Stimulated activated CD8-positive, alpha-beta memory T cell treated with anti-CD3 and anti-CD28 coated beads, Interleukin-2, amount 100 ng/mL, for 1 hour (primary cell): Measurements from ENCODE around the gene NLRC3.
"Not testable (repeated sequence)": the region's sequence is repeated elsewhere in the genome, so short reads cannot be mapped to it uniquely, and the experiment has no call there.

ENCODE experiments used
- DNase-seq, 2 donors: peaks; one replicate each; pipeline ENCODE4 v3.0.0-alpha.2; 2020; ENCODE audit warnings: low read depth in 2 of 2

The NLRC3 gene

GRCh38 chr16:3513892-3514583 is 63.2 kb downstream of the NLRC3 start:
- no peak for DNase-seq

- no peak for DNase-seq
Observed at GRCh38 chr16:3511286-3512180, 65.7 kb downstream of the NLRC3 start.

GRCh38 chr16:3510416-3510815 is 66.8 kb downstream of the NLRC3 start:
- no peak for DNase-seq

GRCh38 chr16:3509470-3509928 is 67.7 kb downstream of the NLRC3 start:
- peak; percentile 42 to 47 for DNase-seq

GRCh38 chr16:3508736-3509135 is 68.5 kb downstream of the NLRC3 start:
- DNase-seq, result no peak

GRCh38 chr16:3503523-3503922 is 73.7 kb downstream of the NLRC3 start:
- peak in 1 of 2 donors; percentile 12 for DNase-seq

- DNase-seq, result no peak
Observed at GRCh38 chr16:3501783-3502400, 75.3 kb downstream of the NLRC3 start.

- not testable (repeated sequence) for DNase-seq
Observed at GRCh38 chr16:3501412-3501761, 75.8 kb downstream of the NLRC3 start.

- DNase-seq, result no peak
Observed at GRCh38 chr16:3498988-3499387, 78.2 kb downstream of the NLRC3 start.

GRCh38 chr16:3497771-3498170 is 79.4 kb downstream of the NLRC3 start:
- no peak for DNase-seq

GRCh38 chr16:3496386-3496785 is 80.8 kb downstream of the NLRC3 start:
- DNase-seq, result no peak

- no peak for DNase-seq
Observed at GRCh38 chr16:3495176-3495575, 82.0 kb downstream of the NLRC3 start, which contains the start of gene C16orf90. TSS of gene C16orf90 (minus strand) at chr16:3495489. CDS start at chr16:3495421, 68 bp downstream.

- DNase-seq, result no peak
Observed at GRCh38 chr16:3494386-3494973, 82.7 kb downstream of the NLRC3 start.

- DNase-seq, result no peak
Observed at GRCh38 chr16:3492356-3492755, 84.8 kb downstream of the NLRC3 start.

GRCh38 chr16:3490911-3491629 is 86.1 kb downstream of the NLRC3 start:
- no peak for DNase-seq
